WERI-Rb-1 (cell line): ENCODE measurements around the gene NLN.

Source experiments
- DNase-seq: peaks from one replicate; pipeline ENCODE4 v3.0.0-alpha.2; 2020
- H3K27ac ChIP-seq: fragments of 250-450 bp; sonication (Bioruptor Pico); 2 replicates; pipeline ENCODE4 v1.5.1; 2020; ENCODE audit warnings: mild to moderate bottlenecking, moderate library complexity
- H3K27me3 ChIP-seq: fragments of 250-450 bp; sonication (Bioruptor Pico); 2 replicates; pipeline ENCODE4 v1.5.1; 2021; ENCODE audit warnings: mild to moderate bottlenecking, low read depth, moderate library complexity; ENCODE audit not compliant: insufficient read depth, severe bottlenecking
- H3K36me3 ChIP-seq: fragments of 250-450 bp; sonication (Bioruptor Pico); 2 replicates; pipeline ENCODE4 v1.5.1; 2020; ENCODE audit warnings: mild to moderate bottlenecking, moderate library complexity
- H3K4me3 ChIP-seq: 2 replicates; pipeline ENCODE4 v1.5.1; 2011; ENCODE audit warnings: low read depth, mild to moderate bottlenecking, control low read depth, low read length
- H3K9me3 ChIP-seq: fragments of 250-450 bp; sonication (Bioruptor Pico); 2 replicates; pipeline ENCODE4 v1.5.1; 2021; ENCODE audit warnings: mild to moderate bottlenecking, moderate library complexity; ENCODE audit not compliant: severe bottlenecking
- CTCF ChIP-seq: IDR thresholded peaks from 2 replicates; pipeline ENCODE4 v1.5.1; 2011; ENCODE audit warnings: low read depth, mild to moderate bottlenecking, control low read depth, inconsistent platforms, low read length

Gene NLN

GRCh38 chr5:65707663-65708062, 14.3 kb upstream of the NLN start:
- no peaks in the 10 kb centered on the region for H3K9me3 ChIP-seq
- no peak for DNase-seq
- H3K4me3 ChIP-seq, result no peak overlapping the region
- no peaks in the 10 kb centered on the region for H3K27me3 ChIP-seq
- peaks cover 24% of the 10 kb centered on the region for H3K36me3 ChIP-seq
- H3K27ac ChIP-seq, result no peak overlapping the region
- TF ChIP-seq CTCF, result no peak

GRCh38 chr5:65708145-65708544, 13.9 kb upstream of the NLN start:
- no peaks in the 10 kb centered on the region for H3K9me3 ChIP-seq
- DNase-seq, result no peak
- H3K27ac ChIP-seq, result no peak overlapping the region
- H3K36me3 ChIP-seq, result peaks cover 24% of the 10 kb centered on the region
- no peak for TF ChIP-seq CTCF
- H3K4me3 ChIP-seq, result no peak overlapping the region
- no peaks in the 10 kb centered on the region for H3K27me3 ChIP-seq

GRCh38 chr5:65718576-65719310, 3.3 kb upstream of the NLN start:
- H3K9me3 ChIP-seq, result no peaks in the 10 kb centered on the region
- H3K36me3 ChIP-seq, result peaks cover 24% of the 10 kb centered on the region
- no peak for TF ChIP-seq CTCF
- no peak for DNase-seq
- H3K27ac ChIP-seq, result no peak overlapping the region
- H3K4me3 ChIP-seq, result no peak overlapping the region
- H3K27me3 ChIP-seq, result no peaks in the 10 kb centered on the region

GRCh38 chr5:65721050-65721719, 820 bp upstream of the NLN start:
- H3K27me3 ChIP-seq, result no peaks in the 10 kb centered on the region
- peaks cover 20% of the 10 kb centered on the region for H3K36me3 ChIP-seq
- H3K27ac ChIP-seq, result peak overlapping the region; percentile 84
- TF ChIP-seq CTCF, result no peak
- peak; percentile 40 for DNase-seq
- H3K9me3 ChIP-seq, result no peaks in the 10 kb centered on the region
- peak overlapping the region; percentile 65 for H3K4me3 ChIP-seq

- no peaks in the 10 kb centered on the region for H3K27me3 ChIP-seq
- peaks cover 12% of the 10 kb centered on the region for H3K36me3 ChIP-seq
- no peak for TF ChIP-seq CTCF
- H3K4me3 ChIP-seq, result peak overlapping the region; percentile 68
- peak; percentile 12 for DNase-seq
- H3K9me3 ChIP-seq, result no peaks in the 10 kb centered on the region
- H3K27ac ChIP-seq, result peak overlapping the region; percentile 84
These were observed 784 bp downstream of the NLN start for GRCh38 chr5:65722575-65723403.
